Subcutaneous adipose tissue (tissue), 4 donors: ENCODE data around the gene TSEN2. TPM values are rescaled to one million over a fixed set of nuclear protein-coding genes. Genes with fewer than 3 reads are reported as not detected.

Source experiments
- CTCF ChIP-seq: fragments of 450-650 bp; IDR thresholded peaks from one replicate; pipeline ENCODE4 v1.5.1; 2016; ENCODE audit warnings: low read depth, mild to moderate bottlenecking, control low read depth, antibody characterized with exemption, moderate library complexity
- total RNA-seq, 4 donors: library from RNA; depleted of rRNA; stranded (reverse); fragments of >200 nt; gene quantifications; one replicate each; pipeline ENCODE4 v1.1.0, GENCODE V29; 2016

Gene TSEN2
- total RNA-seq, 4 donors from 2014 or later, result 11.4 to 26.0 (median 15.1) TPM

- no peak for TF ChIP-seq CTCF
Measured at GRCh38 chr3:12487336-12487735, 3.1 kb downstream of the TSEN2 start.

GRCh38 chr3:12487786-12488185 lies 3.5 kb downstream of the TSEN2 start:
- no peak for TF ChIP-seq CTCF

GRCh38 chr3:12489368-12489767 lies 5.1 kb downstream of the TSEN2 start:
- TF ChIP-seq CTCF, result no peak

GRCh38 chr3:12489832-12490231 lies 5.6 kb downstream of the TSEN2 start:
- no peak for TF ChIP-seq CTCF

- TF ChIP-seq CTCF, result no peak
Measured at GRCh38 chr3:12490547-12490946, 6.3 kb downstream of the TSEN2 start.

- TF ChIP-seq CTCF, result no peak
Measured at GRCh38 chr3:12495749-12496452, 11.6 kb downstream of the TSEN2 start.

- TF ChIP-seq CTCF, result no peak
Measured at GRCh38 chr3:12496453-12496761, 12.1 kb downstream of the TSEN2 start.
